Naive thymus-derived CD4-positive, alpha-beta T cell (primary cell): ENCODE measurements around the gene WDR70. TPM values are rescaled to one million over a fixed set of nuclear protein-coding genes. Genes with fewer than 3 reads are reported as not detected.
A peak's percentile ranks its signal among the peaks of the same experiment; 100 is the strongest.
"Not testable (repeated sequence)": the region's sequence is repeated elsewhere in the genome, so short reads cannot be mapped to it uniquely, and the experiment has no call there.

Source experiments
- ATAC-seq: fragments of 150-1000 bp; cut with Tn5 transposase; 2 replicates; pipeline ENCODE4 v1.10.0; 2021; ENCODE audit warnings: mild to moderate bottlenecking, moderate library complexity
- CTCF ChIA-PET: fragments of 350-600 bp; sonication (Branson Sonifier 250); formaldehyde crosslinking; loops from one replicate; lab custom pipeline; 2021; ENCODE audit warnings: antibody characterized with exemption; lab: Charles Lee
- POLR2A ChIA-PET: fragments of 350-600 bp; sonication (Branson Sonifier 250); formaldehyde crosslinking; loops from one replicate; lab custom pipeline; 2021; ENCODE audit warnings: antibody characterized with exemption, inconsistent platforms; lab: Charles Lee
- DNase-seq, 9 donors: peaks; one replicate each; pipeline versions ENCODE4 v3.0.0 to v3.0.0-alpha.2; 2020 to 2022; ENCODE audit warnings: mixed read lengths in 1 of 9
- H3K27ac ChIP-seq: one replicate; pipeline ENCODE4 v1.7.0; 2013; ENCODE audit warnings: mild to moderate bottlenecking, low read depth, low read length, moderate library complexity
- H3K27me3 ChIP-seq, 2 donors: one replicate each; pipeline ENCODE4 v1.7.0; 2013; ENCODE audit warnings: low read length in 2 of 2, mild to moderate bottlenecking in 2 of 2, moderate library complexity in 2 of 2; ENCODE audit not compliant: control insufficient read depth in 2 of 2, insufficient read depth in 2 of 2
- H3K36me3 ChIP-seq, 3 experiments: 1 replicate in 2 of 3; 2 replicates in 1 of 3; pipeline ENCODE4 v1.7.0; 2013; ENCODE audit warnings: low read length in 3 of 3, mild to moderate bottlenecking in 3 of 3, moderate library complexity in 1 of 3; ENCODE audit not compliant: insufficient read depth in 3 of 3, control insufficient read depth in 2 of 3
- H3K4me1 ChIP-seq, 2 donors: one replicate each; pipeline ENCODE4 v1.7.0; 2013; ENCODE audit warnings: low read length in 2 of 2, mild to moderate bottlenecking in 2 of 2, moderate library complexity in 1 of 2; ENCODE audit not compliant: control insufficient read depth in 2 of 2, insufficient read depth in 2 of 2
- H3K4me3 ChIP-seq: 2 replicates; pipeline ENCODE4 v1.7.0; 2013; ENCODE audit warnings: mild to moderate bottlenecking, low read length
- H3K9me3 ChIP-seq, 3 experiments: 1 replicate in 2 of 3; 2 replicates in 1 of 3; pipeline ENCODE4 v1.7.0; 2013; ENCODE audit warnings: low read length in 3 of 3; ENCODE audit not compliant: control insufficient read depth in 2 of 3
- H3K27ac Mint-ChIP-seq, 9 donors: one replicate each; pipeline ENCODE4 v1.8.0; 2020 to 2022; ENCODE audit warnings: mixed read lengths in 9 of 9, mild to moderate bottlenecking in 8 of 9, moderate library complexity in 5 of 9, inconsistent platforms in 2 of 9
- H3K27me3 Mint-ChIP-seq, 5 donors: one replicate each; pipeline ENCODE4 v1.8.0; 2021 to 2022; ENCODE audit warnings: mixed read lengths in 5 of 5, mild to moderate bottlenecking in 1 of 5
- H3K36me3 Mint-ChIP-seq, 5 donors: one replicate each; pipeline ENCODE4 v1.8.0; 2020 to 2022; ENCODE audit warnings: mixed read lengths in 5 of 5, mild to moderate bottlenecking in 3 of 5, inconsistent platforms in 1 of 5
- H3K4me1 Mint-ChIP-seq, 7 donors: one replicate each; pipeline ENCODE4 v1.8.0; 2020 to 2022; ENCODE audit warnings: mixed read lengths in 7 of 7, mild to moderate bottlenecking in 3 of 7, inconsistent platforms in 1 of 7
- H3K4me3 Mint-ChIP-seq, 10 donors: one replicate each; pipeline ENCODE4 v1.8.0; 2020 to 2022; ENCODE audit warnings: mild to moderate bottlenecking in 10 of 10, mixed read lengths in 10 of 10, moderate library complexity in 6 of 10, inconsistent platforms in 2 of 10
- H3K9me3 Mint-ChIP-seq, 11 donors: one replicate each; pipeline ENCODE4 v1.8.0; 2020 to 2022; ENCODE audit warnings: mixed read lengths in 11 of 11, mild to moderate bottlenecking in 4 of 11, inconsistent platforms in 1 of 11, moderate library complexity in 1 of 11
- intact Hi-C, 2 donors: fragments of 100-400 bp; cut with micrococcal nuclease; formaldehyde crosslinking; loops; one replicate each; pipeline ENCODE4 v1.15.1; 2023
- polyA plus RNA-seq, 2 donors: library from polyadenylated mRNA; unstranded; fragments of 300-500 nt; fragmentation: Illumina TruSeq; gene quantifications; one replicate each; pipeline ENCODE4 v1.2.3, GENCODE V29; 2021
- total RNA-seq, 6 experiments: library from RNA in 5 of 6; stranded (reverse) in 5 of 6; gene quantifications; 1 replicate in 5 of 6; 2 replicates in 1 of 6; pipeline ENCODE4 v1.2.3 and lab custom pipeline; 2021 to 2026

WDR70 gene
- total and polyA plus RNA-seq, 7 experiments from 2014 or later: 17.7 to 41.4 (median 38.8) TPM

DNA sequence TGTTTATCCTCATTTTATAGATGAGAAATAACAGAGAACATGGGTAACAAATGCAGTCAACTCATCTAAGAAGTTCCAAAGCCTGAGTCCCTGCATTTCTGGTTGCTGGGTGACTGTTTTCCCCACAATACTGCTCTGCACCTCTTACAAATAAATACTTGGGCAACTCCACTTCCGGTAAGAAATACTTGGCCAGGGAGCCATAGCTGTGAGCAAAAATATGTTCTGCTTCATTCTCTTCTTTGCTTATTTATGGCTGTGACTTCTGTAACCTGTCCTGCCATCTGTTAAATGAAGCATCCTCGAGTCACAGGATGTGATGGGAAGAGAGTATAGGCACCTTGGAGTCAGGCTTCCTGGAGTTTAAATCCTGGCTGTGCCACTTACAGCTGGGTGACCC is 410.9 kb downstream of the WDR70 start:
- no peak overlapping the region for H3K4me3 Mint-ChIP-seq
- no peaks in the 10 kb centered on the region for H3K27me3 ChIP-seq
- H3K36me3 Mint-ChIP-seq: peaks cover 0 to 15% (median 2%) of the 10 kb centered on the region in 5 donors
- no peaks in the 10 kb centered on the region for H3K9me3 ChIP-seq
- H3K4me1 ChIP-seq: no peaks in the 10 kb centered on the region
- H3K36me3 ChIP-seq: no peaks in the 10 kb centered on the region
- peaks cover 2 to 37% (median 21%) of the 10 kb centered on the region in 5 donors for H3K27me3 Mint-ChIP-seq
- peak overlapping the region in 1 of 9 donors; percentile 11 for H3K27ac Mint-ChIP-seq
- ATAC-seq (no peak), DNase-seq (no peak)
- intact Hi-C loops: no loop called here
- H3K9me3 Mint-ChIP-seq: peaks cover 7 to 39% (median 17%) of the 10 kb centered on the region in 11 donors
- H3K4me1 Mint-ChIP-seq: no peaks in the 10 kb centered on the region
- POLR2A ChIA-PET: no interaction called here
- H3K4me3 ChIP-seq: no peak overlapping the region
- no peak overlapping the region for H3K27ac ChIP-seq
- CTCF ChIA-PET: no interaction called here

DNA sequence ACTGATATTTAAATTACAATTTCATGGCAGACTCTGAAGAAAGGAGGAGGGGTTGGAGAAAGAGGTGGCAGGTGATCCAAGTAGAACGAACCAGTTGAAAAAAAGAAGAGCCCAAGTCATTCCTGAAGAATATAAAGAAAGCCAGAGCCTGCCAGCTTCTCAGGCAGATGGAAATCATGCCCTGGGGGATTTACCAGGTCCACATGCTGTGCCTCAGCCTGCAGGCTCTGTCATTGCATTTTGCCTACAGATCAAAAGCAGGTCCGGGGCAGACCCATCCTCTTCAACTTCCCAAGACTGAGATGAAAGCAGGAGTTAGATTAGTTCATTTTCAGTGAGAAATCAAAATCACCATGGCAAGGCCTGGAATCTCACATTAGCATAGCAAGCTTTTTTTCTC is 412.2 kb downstream of the WDR70 start:
- no peak for DNase-seq
- Mint-ChIP-seq H3K4me3 (no peak overlapping the region), H3K27ac (no peak overlapping the region), H3K9me3 (peaks cover 4 to 48% (median 17%) of the 10 kb centered on the region in 11 donors), H3K4me1 (no peaks in the 10 kb centered on the region), H3K27me3 (peaks cover 0 to 26% (median 19%) of the 10 kb centered on the region in 5 donors), H3K36me3 (peaks cover 0 to 13% (median 2%) of the 10 kb centered on the region in 5 donors)
- ChIA-PET CTCF (no interaction called here), POLR2A (no interaction called here)
- intact Hi-C loops: no loop called here
- Histone ChIP-seq H3K27ac (no peak overlapping the region), H3K4me3 (no peak overlapping the region), H3K36me3 (no peaks in the 10 kb centered on the region), H3K9me3 (no peaks in the 10 kb centered on the region), H3K27me3 (no peaks in the 10 kb centered on the region), H3K4me1 (no peaks in the 10 kb centered on the region)
- ATAC-seq: no peak

DNA sequence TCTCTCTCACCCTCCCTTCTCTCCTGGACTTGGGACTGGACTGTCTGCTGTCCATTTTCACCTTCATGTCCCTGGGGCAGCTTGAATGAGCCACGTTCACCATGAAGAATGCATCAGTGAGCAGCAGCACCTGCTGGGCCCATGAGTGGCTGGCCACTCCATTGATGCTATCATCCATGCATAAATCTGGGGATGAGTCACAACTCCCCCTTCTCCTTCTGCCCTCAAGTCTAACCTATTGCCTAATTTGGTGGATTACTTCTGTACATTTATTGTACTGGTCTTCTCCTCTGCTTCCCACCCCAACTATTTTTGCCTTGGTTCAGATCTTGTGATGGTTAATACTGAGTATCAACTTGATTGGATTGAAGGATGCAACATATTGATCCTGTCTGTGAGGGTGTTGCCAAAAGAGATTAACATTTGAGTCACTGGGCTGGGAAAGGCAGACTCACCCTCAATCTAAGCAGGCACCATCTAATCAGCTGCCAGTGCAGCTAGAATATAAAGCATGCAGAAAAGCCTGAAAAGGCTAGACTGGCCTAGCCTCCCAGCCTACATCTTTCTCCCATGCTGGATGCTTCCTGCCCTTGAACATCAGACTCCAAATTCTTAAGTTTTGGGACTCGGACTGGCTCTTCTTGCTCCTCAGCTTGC is 414.0 kb downstream of the WDR70 start:
- H3K4me1 ChIP-seq: no peaks in the 10 kb centered on the region

DNA sequence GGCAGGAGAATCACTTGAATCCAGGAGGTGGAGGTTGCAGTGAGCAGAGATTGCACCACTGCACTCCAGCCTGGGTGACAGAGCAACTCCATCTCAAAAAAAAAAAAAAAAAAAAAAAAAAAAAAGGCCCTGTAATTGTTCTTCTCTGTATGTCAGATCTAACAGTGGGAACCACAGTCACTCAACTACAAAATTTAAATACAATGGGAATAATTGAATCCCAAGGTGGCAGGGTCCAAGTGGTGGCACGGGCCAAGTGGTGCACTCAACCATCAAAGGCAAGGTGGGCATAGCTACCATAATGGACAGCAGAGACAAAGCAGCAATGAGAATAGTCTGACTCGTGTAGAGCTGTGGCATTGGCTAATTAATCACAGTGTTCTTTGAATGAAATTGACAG is 416.2 kb downstream of the WDR70 start:
- Mint-ChIP-seq H3K9me3 (peaks cover 4 to 54% (median 16%) of the 10 kb centered on the region in 11 donors), H3K36me3 (peaks cover 0 to 13% (median 2%) of the 10 kb centered on the region in 5 donors), H3K27me3 (peaks cover 0 to 21% (median 6%) of the 10 kb centered on the region in 5 donors)
- ATAC-seq, H3K27ac Mint-ChIP-seq, H3K4me1 Mint-ChIP-seq, CTCF ChIA-PET, intact Hi-C loops, H3K4me3 ChIP-seq, H3K27me3 ChIP-seq, POLR2A ChIA-PET, H3K4me3 Mint-ChIP-seq, H3K27ac ChIP-seq, H3K36me3 ChIP-seq, DNase-seq, H3K4me1 ChIP-seq, H3K9me3 ChIP-seq: not testable (repeated sequence)

More for the DNA sequence above, 414.0 kb downstream of the WDR70 start:
- intact Hi-C loops: no loop called here
- H3K36me3 Mint-ChIP-seq: peaks cover 0 to 13% (median 2%) of the 10 kb centered on the region in 5 donors
- H3K4me1 Mint-ChIP-seq: no peaks in the 10 kb centered on the region
- H3K27ac Mint-ChIP-seq: no peak overlapping the region
- DNase-seq: no peak
- ChIA-PET CTCF (no interaction called here), POLR2A (no interaction called here)
- no peaks in the 10 kb centered on the region for H3K36me3 ChIP-seq
- peaks cover 0 to 32% (median 13%) of the 10 kb centered on the region in 5 donors for H3K27me3 Mint-ChIP-seq
- no peaks in the 10 kb centered on the region for H3K9me3 ChIP-seq
- peaks cover 4 to 54% (median 18%) of the 10 kb centered on the region in 11 donors for H3K9me3 Mint-ChIP-seq
- H3K4me3 Mint-ChIP-seq: no peak overlapping the region
- no peak overlapping the region for H3K27ac ChIP-seq
- no peaks in the 10 kb centered on the region for H3K27me3 ChIP-seq
- no peak overlapping the region for H3K4me3 ChIP-seq
- ATAC-seq: no peak

DNA sequence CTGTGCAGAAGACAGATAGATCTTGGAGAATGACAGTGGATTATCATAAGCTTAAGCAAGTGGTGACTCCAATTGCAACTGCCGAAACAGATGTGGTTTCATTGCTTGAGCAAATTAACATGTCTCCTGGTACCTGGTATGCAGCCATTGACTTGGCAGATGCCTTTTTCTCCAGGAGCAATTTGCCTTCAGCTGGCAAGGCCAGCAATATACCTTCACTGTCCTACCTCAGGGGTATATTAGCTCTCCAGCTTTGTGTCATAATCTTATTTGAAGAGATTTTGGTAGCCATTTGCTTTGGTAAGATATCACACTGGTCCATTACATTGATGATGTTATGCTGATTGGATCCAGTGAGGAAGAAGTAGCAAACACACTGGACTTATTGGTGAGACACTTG is 417.3 kb downstream of the WDR70 start:
- H3K27ac ChIP-seq, DNase-seq, H3K4me1 ChIP-seq, CTCF ChIA-PET, H3K27ac Mint-ChIP-seq, H3K4me3 Mint-ChIP-seq, H3K4me3 ChIP-seq, H3K9me3 ChIP-seq, H3K4me1 Mint-ChIP-seq, H3K36me3 ChIP-seq, intact Hi-C loops, POLR2A ChIA-PET, ATAC-seq, H3K27me3 ChIP-seq: not testable (repeated sequence)
- Mint-ChIP-seq H3K36me3 (peaks cover 0 to 13% (median 2%) of the 10 kb centered on the region in 5 donors), H3K27me3 (peaks cover 0 to 21% (median 6%) of the 10 kb centered on the region in 5 donors), H3K9me3 (peaks cover 4 to 51% (median 16%) of the 10 kb centered on the region in 11 donors)

DNA sequence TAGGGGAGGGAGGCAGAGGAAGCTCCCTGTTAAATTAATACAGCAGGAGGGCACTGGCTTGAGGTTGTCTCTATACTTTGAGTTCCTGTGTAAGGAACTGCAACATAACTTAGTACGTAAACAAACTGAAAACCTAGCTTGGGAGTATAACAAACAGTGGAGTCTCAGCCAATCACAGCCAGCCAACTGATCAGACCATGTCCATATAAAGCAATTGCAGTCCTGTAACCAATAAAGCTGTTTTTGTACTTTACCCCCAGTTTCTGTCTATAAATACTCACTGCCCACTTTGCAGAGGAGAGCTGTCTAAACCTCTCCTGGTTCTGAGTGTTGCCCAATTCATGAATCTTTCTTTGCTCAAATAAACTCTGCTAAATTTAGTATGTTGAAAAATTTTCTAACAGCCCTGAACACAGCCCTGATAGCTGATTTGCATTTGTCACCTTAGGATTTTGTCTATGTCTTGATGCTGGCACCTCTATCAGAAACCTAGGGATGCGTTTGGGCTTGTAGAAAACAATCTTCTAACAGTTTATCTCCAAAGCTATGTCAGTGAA is 420.8 kb downstream of the WDR70 start:
- Histone ChIP-seq H3K9me3 (no peaks in the 10 kb centered on the region), H3K27me3 (no peaks in the 10 kb centered on the region), H3K36me3 (no peaks in the 10 kb centered on the region), H3K4me1 (no peaks in the 10 kb centered on the region), H3K27ac (no peak overlapping the region), H3K4me3 (no peak overlapping the region)
- Mint-ChIP-seq H3K4me1 (no peaks in the 10 kb centered on the region), H3K27me3 (peaks cover 0 to 15% (median 7%) of the 10 kb centered on the region in 5 donors), H3K27ac (no peak overlapping the region), H3K9me3 (peaks cover 0 to 20% (median 6%) of the 10 kb centered on the region in 11 donors), H3K36me3 (no peaks in the 10 kb centered on the region), H3K4me3 (no peak overlapping the region)
- intact Hi-C loops: no loop called here
- no peak for ATAC-seq
- no peak for DNase-seq
- ChIA-PET POLR2A (no interaction called here), CTCF (no interaction called here)

DNA sequence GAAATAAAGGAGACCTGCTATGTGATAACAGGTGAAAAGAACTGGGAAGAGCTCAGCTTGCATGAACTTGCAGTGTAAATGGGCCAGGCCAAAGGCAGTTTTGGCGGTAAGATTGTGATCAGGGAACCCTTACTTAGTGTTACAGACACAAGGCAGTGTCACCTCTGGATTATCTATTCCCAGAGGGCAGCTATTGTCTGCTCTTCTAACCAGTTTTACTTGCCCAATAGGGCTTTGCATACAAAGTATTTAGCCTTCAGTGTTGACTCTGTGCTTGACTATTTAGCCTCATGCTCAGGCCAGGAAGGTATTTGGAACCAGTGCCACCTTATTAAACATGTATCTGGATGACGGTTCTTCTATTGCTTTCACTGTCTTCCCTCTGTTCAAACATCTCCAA is 422.4 kb downstream of the WDR70 start:
- no peaks in the 10 kb centered on the region for H3K36me3 Mint-ChIP-seq
- ATAC-seq (no peak), DNase-seq (no peak)
- H3K4me1 ChIP-seq: no peaks in the 10 kb centered on the region
- no peak overlapping the region for H3K4me3 ChIP-seq
- no peak overlapping the region for H3K27ac Mint-ChIP-seq
- CTCF ChIA-PET: no interaction called here
- POLR2A ChIA-PET: no interaction called here
- H3K27me3 Mint-ChIP-seq: peaks cover 0 to 21% (median 7%) of the 10 kb centered on the region in 5 donors
- H3K4me3 Mint-ChIP-seq: no peak overlapping the region
- intact Hi-C loops: no loop called here
- no peak overlapping the region for H3K27ac ChIP-seq
- no peaks in the 10 kb centered on the region for H3K27me3 ChIP-seq
- H3K9me3 ChIP-seq: no peaks in the 10 kb centered on the region
- H3K36me3 ChIP-seq: no peaks in the 10 kb centered on the region
- H3K9me3 Mint-ChIP-seq: peaks cover 0 to 14% (median 4%) of the 10 kb centered on the region in 11 donors
- H3K4me1 Mint-ChIP-seq: no peaks in the 10 kb centered on the region
